ENCODE data around the gene TM2D1.
"Not testable (repeated sequence)": the region's sequence is repeated elsewhere in the genome, so short reads cannot be mapped to it uniquely, and the experiment has no call there.

TM2D1 gene
- 26.1 to 41.3 (median 40.3) reads per million in 3 experiments for total RNA-seq

DNA sequence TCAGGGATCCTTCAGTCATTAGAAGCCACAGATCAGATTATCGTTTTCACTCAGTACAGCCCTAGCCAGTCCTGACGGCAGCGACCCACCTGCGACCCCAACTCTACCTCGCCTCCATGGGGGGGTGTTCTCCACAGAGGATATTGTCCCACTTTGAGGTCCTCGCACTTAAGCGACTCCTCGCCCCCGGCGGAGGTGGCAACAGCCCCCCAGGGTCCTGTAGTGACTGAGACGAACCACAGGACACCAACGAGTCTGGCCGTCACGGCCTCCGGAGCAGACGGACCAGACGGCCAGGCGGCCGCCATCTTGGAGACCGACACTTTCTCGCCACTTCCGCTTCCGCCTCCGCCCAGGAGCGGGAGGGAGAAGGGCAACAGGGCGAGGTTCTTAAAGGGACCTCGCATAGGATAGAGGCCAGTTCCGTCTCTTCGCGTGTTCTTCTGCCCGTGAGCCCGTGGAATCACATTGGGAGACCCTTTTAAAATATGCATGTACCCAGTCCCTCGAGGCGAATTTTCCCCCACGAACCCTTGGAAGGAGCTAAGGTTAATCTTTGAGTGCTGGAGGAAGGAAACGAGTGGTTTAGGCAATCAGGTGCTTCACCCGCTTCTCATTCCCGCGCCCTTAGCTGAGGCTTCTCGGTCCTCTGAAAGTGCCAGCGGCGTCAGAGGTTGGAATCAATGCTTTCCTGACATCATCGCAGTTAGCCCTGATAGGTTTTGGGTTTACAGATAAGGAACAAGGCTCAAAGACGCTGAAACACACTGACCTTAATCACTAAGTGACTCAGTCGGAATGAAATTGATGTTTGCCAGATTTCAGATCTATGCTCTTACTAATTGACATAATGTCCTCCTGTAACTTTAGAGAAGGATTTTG is at the start of gene TM2D1:
Gene TM2D1, minus strand, starts transcription at position 329 of the 882 bp plus-strand sequence. Its CDS starts 21 bp downstream, at position 308.
- peak; percentile 83 for DNase-seq

DNA sequence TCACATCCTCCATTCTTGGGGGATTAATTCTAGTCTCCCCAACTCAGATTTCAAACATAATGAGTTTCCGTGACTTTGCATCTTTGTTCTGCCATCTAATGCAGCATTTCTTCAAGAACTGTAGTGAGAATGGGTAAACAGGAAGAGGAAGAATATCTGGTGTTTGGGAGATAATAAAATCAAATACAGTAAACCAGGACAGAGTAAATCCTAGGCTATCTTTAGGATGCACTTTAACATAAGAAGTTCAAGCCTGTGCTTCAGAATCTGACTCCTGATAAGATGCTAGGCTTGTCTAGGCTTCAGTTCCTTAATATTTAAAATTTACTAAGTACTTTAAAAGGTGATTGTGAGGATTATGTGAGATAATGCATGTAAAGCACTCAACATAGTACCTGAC is 45.2 kb upstream of the TM2D1 start:
- no peak for DNase-seq

DNA sequence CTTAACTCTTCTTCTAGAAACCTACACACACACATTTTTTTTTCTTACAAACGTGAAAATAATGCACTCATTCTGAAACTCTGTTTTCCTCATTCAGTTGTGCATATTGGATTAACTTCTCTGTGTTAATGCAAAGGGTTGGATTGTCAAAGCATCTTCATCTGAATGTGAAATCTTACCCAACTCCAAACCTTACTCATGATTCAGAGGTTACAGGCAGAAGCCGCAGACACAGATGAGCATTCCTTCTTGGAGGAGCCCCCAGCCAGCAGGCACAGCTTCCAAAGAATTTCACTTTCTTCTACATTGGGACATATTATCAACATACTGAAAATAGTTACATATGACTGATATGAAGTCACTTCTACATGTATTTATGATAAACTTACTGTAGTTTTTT is 33.0 kb upstream of the TM2D1 start:
- DNase-seq: no peak

DNA sequence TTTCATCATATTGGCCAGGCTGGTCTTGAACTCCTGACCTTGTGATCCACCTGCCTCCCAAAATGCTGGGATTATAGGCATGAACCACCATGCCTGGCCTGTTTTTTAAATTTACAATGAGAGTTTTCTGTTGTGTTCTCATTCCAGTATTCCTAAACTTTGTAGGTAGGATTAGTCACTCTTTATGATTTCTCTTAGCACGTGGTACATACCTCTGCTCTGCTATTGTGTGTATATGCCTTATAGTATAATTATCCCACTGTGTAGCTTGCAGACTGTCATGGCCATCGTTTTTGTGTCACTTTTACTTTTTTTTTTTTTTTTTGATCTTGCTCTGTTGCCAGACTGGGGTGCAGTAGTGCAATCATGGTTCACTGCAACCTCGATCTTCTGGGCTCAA is 31.8 kb upstream of the TM2D1 start:
- DNase-seq: no peak

DNA sequence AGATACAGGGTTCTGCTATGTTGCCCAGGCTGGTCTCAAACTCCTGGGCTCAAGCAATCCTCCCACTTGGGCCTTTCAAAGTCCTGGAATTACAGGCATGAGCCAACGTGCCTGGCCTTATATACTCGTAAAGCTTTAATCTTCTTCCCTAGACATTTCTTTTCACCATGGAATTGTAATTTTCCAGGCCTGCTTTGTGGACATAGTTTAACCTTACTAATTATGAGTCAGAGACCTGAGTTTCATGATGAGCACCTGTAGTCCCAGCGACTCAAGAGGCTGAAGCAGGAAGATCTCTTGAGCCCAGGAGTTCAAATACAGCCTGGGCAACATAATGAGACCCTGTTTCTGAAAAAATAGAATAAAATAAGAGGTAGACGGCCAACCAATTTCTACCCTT is 29.6 kb upstream of the TM2D1 start:
- no peak for DNase-seq

DNA sequence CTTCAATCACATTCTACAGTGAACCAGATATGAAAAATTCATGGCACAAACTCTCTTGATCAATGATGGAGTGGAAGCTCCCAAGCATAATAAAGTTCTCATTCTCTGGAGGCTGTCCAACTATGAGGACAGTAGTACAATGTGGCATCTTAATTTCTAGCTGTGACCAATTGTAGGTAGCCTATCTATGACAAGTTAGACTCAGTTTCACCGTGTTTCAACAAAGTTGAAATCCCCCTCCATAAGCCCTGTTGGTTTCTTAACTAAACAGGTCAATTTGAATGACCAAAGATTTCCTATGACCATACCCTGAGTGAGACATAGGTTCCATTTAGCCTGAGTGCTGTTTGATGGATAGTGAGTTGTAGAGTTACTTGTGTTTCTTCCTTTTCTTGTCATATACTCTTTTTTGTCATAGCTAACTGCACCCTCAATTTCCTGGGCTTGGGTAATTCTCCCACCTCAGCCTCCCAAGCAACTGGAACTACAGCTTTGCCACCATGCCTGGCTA is 29.1 kb upstream of the TM2D1 start:
- DNase-seq: no peak

DNA sequence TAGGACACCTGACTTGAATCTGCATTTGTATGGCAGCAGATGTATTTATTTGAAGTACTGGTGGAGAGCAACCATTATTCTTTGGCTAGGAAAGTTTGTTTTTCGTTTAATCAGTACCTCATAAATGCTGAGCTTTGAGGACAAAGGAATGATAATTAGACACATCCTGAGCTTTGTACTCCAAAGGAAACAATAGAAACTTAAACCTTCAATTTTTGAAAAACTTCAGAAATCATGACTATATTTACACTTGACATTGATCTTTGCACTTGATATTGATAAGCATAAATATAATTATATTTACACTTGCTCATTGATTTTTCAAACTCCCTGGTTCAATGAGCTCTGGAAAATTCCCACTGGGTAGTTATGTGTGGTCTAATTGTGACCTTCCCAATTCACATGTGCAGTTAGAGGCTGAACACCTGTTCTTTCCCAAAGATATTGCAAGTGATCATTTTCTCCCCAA is 28.0 kb upstream of the TM2D1 start:
- no peak for DNase-seq

DNA sequence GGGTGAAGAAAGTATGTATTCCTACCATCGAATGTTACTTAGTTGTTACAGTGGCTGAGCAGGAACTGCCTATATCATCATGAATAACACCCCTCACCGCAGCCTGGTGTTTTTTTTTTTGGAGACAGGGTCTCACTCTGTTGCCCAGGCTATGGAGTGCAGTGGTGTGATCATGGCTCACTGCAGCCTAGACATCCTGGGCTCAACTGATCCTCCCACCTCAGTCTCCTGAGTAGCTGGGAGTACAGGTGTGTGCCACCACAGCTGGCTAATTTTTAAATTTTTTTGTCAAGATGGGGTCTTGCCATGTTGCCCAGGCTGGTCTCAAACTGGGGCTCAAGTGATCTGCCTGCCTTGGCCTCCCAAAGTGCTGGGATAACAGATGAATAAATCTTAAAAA is 24.6 kb upstream of the TM2D1 start:
- no peak for DNase-seq

DNA sequence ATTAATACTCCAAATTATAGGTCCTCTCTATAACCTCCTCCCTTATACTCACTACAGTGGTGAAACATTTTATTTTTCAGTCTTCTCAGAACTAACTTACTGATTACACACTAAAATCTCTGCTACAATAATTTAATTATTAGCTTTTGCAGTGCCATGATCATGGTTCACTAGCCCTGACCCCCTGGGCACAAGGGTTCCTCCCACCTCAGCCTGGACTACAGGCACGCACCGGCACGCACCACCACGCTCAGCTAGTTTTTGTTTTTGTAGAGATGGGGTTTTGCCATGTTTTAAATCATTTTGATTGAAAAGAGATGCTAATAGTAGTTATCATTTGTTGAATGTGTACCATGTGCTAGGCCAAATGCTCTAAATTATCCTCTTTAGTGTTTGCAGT is 23.6 kb upstream of the TM2D1 start:
- DNase-seq: no peak

DNA sequence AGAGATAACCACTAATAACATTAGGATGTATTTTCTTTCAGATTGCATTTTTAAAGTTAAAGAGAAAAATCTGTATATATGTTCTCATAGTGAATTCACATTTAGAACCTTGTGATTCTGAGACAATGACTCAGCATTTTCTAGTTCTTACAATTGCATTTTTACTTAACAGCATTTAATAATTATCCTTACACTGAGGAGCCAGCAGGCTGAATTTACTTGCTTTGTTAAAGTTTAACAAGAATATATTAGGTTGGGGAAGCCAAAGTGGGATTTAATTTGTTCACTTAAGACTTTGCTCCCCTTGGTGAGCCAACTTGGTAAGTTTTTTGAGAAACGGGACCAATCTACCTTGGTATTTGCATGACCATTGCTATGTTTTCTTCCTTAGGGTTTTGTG is 21.9 kb upstream of the TM2D1 start:
- DNase-seq: no peak

DNA sequence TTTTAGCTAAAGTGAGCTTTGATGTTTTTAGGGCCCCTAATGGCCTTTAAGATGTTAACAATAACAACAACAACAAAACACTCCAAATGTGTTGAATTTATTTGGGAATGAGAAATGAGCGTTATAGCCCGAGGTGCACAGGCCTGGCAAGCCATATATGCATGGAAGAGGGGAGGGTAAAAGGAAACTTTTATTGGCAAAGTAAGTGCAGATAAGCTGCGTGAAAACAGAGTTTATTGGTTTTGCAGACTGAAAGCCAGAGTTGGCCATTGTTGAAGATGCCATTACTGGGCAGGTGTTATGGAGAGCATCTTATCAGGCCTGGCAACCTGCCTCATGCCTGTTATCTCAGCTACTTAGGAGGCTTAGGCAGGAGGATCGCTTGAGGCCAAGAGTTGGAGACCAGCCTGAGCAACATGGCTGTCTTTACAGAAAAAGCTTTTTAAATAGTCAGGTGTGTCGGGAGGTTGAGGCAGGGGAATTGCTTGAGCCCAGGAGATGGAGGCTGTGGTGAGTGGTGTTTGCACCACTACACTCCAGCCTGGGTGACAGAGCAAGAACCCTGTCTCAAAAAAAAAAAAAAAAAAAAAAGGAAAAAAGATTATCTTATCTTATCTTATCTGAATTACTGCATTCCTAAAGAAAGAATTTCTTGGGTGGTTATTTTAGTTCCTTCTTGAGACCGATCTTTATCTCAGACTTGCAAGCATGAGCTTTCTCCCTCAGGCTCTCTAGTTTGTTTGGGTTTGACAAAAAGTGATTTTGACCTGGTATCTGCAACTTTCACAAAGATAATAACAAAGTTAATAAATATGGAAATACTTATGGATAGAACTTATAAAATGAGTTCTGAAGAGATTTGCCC is 19.0 kb upstream of the TM2D1 start:
- no peak for DNase-seq

DNA sequence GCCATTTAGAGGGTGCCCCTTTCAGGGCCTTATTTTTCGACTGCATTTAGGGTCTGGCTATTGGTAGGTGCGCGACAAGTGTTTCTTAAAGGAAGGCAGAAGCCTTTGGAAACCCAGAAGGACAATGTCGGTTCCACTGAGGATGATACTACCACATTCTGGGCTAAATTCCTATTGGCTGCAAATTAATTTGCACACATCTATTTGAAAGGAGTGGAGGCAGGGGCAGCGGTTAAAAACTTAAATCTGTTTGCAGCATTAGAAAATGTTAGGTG is 18.4 kb upstream of the TM2D1 start:
- no peak for DNase-seq

DNA sequence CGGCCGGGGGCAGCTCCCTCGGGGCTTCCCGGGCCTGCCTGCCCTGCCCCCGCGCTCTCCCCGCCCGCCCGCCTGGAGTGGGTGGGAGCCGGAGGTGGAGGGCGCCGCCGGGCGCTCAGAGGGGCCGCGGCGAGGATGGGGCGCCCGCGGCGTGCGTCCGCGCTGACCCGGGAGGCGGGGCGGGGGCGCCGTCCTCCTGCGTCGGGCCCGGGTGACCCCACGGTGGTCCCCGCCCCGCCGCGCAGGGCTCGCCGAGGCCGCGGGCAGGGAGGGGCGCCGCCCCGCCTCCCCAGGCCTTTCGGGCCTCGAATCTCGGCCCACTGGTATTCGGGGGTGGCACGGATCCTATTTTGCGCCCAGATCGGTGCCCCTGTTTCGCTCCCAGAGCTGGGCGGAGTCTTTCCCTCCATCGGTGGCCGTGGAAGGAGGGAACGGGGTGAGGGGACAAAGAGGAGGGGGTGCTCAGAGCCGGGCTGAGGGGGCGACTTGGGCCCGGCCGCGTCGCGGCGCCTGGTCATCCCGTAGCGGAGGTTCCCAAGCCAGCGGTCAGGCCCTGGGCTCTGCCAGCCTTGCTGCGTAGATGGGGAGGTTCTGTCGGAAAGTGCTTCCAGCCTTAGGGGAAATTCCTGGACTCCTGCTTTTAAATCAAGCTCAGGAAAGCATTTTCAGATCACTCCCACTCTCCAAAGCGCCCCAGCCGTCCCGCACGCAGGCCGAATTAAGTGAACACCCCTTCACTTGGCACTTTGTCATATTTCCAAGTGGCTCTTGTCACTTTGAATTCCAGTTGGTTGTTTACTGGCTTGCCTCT is 17.9 kb upstream of the TM2D1 start:
- no peak for DNase-seq

DNA sequence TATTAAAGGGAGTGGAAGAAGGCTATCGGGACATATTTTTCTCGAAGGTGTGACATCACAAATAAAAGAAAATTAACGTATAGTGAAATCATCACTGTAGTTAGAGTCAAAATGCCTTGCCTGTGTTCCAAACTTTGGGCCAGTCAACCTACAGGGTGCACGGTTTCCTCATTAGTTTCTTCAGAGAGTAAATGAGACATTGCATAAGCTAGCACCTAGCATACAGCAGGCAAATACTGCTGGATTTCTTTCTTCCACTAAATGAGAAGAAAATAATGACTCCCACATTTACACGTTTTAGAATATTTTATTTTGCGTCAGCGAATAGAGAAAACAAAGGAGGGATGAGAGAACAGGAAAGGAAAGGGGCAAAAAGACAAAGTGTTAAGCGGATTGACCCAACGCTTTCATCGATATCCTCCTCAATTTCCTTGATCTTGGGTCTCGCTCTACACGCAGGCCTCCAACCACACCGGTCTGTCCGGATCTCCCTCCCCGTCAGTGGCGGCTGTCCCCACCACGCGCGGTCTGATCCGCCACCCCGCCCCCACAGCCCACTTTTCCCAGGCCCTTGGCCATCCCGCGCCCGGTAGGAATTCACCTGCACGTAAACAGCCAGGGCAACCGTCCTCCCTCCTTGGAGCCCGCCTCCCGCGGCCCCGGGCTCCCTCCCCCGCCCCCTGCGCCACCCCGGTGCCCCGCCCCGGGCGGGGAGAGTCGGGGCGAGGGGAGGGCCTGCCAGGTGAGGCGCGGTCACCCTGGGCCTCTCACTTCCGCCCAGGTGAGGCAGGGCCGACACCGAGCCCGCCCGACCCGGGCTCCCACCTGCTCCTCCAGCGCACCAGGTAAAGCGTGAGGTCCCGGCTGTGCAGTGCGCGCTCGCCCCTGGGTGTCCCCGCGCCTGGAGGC is 17.0 kb upstream of the TM2D1 start, which contains the start of gene PATJ:
Gene PATJ, plus strand, starts transcription at position 770 of the 909 bp plus-strand sequence. CDS start 20,413 bp downstream, outside the sequence.
- DNase-seq: peak; percentile 75

DNA sequence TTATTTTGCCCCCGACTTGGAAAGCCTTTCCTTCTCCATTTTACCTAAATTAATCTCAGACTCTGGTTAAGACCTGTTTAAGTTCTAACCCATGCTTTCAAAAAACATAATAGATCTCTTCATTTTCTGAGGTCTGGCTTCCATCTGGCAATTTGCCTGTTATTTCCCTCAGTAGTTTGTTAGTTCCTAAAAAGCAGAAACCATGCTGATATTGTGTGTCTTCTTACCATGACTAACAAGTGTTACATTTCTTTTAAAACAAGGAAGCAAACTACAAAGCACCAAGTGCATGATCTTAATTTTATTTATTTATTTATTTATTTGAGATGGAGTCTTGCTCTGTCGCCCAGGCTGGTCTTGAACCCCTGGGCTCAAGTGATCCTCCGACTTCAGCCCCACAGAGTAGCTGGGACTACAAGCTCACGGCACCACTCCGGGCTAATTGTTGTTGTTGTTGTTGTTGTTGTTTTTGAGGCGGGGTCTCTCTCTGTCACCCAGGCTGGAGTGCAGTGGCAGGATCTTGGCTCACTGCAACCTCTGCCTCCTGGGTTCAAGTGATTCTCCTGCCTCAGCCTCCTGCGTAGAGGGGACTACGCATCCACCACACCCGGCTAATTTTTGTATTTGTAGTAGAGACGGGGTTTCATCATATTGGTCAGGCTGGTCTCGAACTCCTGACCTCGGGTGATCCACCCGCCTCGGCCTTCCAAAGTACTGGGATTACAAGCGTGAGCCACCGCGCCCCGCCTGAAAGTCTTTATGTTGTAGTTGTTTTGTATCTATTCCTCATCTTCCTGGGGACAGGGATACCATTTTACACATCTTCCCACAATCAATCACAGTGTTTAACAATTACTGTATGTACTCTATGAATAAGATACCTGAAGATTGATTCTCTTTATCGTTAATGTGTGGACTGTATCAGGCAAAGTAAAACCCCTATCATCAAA is 16.1 kb upstream of the TM2D1 start:
- no peak for DNase-seq

DNA sequence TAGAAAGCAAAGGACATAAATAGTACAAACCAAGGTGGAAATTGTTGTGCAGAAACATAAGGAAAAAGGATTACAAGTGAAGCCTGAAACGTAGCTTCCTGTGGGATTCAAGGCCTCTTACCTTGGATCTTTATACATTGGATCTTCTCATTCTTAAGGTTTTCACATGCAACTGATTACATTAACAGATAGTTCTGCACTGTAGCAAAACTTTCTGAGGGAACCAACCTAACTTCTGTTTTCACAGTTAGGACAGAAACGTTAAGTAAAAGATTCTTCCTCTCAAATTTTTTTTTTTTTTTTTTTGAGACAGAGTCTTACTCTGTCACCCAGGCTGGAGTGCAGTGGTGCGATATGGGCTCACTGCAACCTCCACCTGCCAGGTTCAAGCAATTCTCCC is 7.8 kb upstream of the TM2D1 start:
- no peak for DNase-seq

DNA sequence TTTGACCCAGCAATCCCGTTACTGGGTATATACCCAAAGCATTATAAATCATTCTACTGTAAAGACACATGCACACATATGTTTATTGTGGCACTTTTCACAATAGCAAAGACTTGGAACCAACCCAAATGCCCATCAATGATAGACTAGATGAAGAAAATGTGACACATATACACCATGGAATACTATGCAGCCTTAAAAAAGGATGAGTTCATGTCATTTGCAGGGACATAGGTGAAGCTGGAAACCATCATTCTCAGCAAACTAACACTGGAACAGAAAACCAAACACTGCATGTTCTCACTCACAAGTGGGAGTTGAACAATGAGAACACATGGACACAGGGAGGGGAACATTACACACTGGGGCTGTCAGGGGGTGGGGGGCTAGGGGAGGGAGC is 5.7 kb upstream of the TM2D1 start:
- not testable (repeated sequence) for DNase-seq

DNA sequence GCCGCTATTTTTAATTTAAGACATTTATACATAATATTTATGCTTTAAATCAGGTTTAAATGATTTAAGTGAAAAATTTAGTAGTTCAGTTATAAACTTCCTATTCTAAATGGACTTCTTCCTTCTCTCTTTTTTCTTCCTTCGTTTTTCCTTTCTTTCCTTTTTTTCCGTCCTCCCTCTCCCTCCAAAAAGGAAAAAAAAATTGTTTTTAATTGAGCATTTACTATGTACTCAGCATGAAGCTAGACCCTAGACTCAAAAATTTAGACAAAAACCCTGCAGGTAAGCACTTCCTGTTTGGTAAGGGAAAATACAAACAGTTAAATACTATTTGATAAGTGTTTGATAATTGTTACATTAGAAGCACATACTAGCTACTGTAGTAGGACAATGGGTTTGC is 2.6 kb upstream of the TM2D1 start:
- no peak for DNase-seq

DNA sequence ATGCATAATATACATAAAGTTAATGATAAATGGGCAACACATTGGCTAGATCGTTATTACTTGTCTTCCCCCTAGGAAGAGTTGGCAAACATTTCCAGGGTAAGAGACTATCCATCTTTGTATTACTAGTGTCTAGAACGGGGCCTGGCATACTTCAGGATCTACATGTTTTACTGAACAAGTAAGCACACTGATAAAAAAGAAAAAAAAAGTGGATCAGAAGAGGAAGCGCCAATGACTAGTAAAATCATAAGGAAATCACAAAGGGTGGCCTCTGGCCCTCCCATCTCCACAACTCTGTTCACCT is 482 bp downstream of the TM2D1 start:
- no peak for DNase-seq

DNA sequence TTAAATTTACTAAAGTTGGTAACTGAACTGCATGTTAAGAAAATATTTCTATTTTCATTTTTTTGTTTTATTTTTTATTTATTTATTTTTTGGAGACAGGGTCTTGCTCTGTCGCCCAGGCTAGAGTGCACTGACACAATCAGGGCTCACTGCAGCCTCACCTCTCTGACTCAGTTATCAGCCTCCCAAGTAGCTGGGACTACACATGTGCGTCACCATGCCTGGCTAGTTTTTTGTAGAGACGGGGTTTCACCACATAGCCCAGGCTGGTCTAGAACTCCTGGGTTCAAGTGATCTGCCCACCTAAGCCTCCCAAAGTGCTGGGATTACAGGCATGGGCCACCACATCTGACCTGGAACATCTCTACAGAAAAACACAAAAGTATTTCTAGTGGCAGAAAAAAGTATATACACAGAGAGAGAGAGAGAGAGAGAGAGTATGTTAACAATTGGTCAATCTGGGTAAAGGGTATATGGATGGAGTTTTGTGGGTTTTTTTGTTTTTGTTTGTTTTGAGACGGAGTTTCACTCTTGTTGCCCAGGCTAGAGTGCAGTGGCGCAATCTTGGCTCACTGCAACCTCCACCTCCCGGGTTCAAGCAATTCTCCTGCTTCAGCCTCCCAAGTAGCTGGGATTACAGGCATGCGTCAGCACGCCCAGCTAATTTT is 5.8 kb downstream of the TM2D1 start:
- DNase-seq: not testable (repeated sequence)

All from central memory CD4-positive, alpha-beta T cell (primary cell).